Liver (tissue), 9 donors: ENCODE measurements around the gene POLA1. TPM values are rescaled to one million over a fixed set of nuclear protein-coding genes. Genes with fewer than 3 reads are reported as not detected.

Experiments used
- DNase-seq: peaks from one replicate; pipeline ENCODE4 v3.0.0-alpha.2; 2017; ENCODE audit warnings: low spot score
- H3K27ac ChIP-seq, 2 donors: one replicate each; pipeline ENCODE4 v1.7.0; 2013; ENCODE audit warnings: inconsistent platforms in 2 of 2, low read length in 2 of 2, control low read depth in 1 of 2, low read depth in 1 of 2, mild to moderate bottlenecking in 1 of 2
- H3K27me3 ChIP-seq, 4 donors: one replicate each; pipeline versions ENCODE4 v1.6.1 to v1.7.0; 2013; ENCODE audit warnings: low read length in 3 of 4, inconsistent platforms in 1 of 4, mild to moderate bottlenecking in 1 of 4, moderate library complexity in 1 of 4; ENCODE audit not compliant: control insufficient read depth in 4 of 4, insufficient read depth in 4 of 4
- H3K36me3 ChIP-seq, 4 donors: one replicate each; pipeline versions ENCODE4 v1.6.1 to v1.7.0; 2013; ENCODE audit warnings: low read length in 3 of 4, mild to moderate bottlenecking in 3 of 4, low read depth in 1 of 4, moderate library complexity in 1 of 4; ENCODE audit not compliant: control insufficient read depth in 4 of 4, insufficient read depth in 3 of 4
- H3K4me1 ChIP-seq, 4 donors: one replicate each; pipeline versions ENCODE4 v1.6.1 to v1.7.0; 2013; ENCODE audit warnings: low read length in 3 of 4, mild to moderate bottlenecking in 3 of 4, moderate library complexity in 1 of 4; ENCODE audit not compliant: control insufficient read depth in 4 of 4, insufficient read depth in 4 of 4
- H3K4me3 ChIP-seq, 3 donors: one replicate each; pipeline versions ENCODE4 v1.6.1 to v1.7.0; 2013; ENCODE audit warnings: low read length in 3 of 3, control low read depth in 1 of 3, low read depth in 1 of 3, mild to moderate bottlenecking in 1 of 3
- H3K9ac ChIP-seq, 2 donors: one replicate each; pipeline ENCODE4 v1.7.0; 2013; ENCODE audit warnings: low read length in 2 of 2, mild to moderate bottlenecking in 2 of 2, moderate library complexity in 2 of 2, control low read depth in 1 of 2, low read depth in 1 of 2
- H3K9me3 ChIP-seq, 4 donors: one replicate each; pipeline versions ENCODE4 v1.6.1 to v1.7.0; 2013; ENCODE audit warnings: low read length in 3 of 4; ENCODE audit not compliant: control insufficient read depth in 4 of 4
- ATF3 ChIP-seq: IDR thresholded peaks from 2 replicates; pipeline ENCODE4 v1.6.1; 2016; ENCODE audit warnings: antibody characterized with exemption
- CTCF ChIP-seq: fragments of 150-350 bp; IDR thresholded peaks from 2 replicates; pipeline ENCODE4 v1.5.1; 2017; ENCODE audit warnings: improper control_type of control experiment, low read depth, low read length; ENCODE audit not compliant: missing input control
- EGR1 ChIP-seq, 2 donors: IDR thresholded peaks; 2 replicates each; pipeline ENCODE4 v1.6.1; 2016 to 2018; ENCODE audit warnings: antibody characterized with exemption in 2 of 2, low read depth in 2 of 2
- FOXA1 ChIP-seq: IDR thresholded peaks from 2 replicates; pipeline ENCODE4 v1.6.1; 2016; ENCODE audit warnings: antibody characterized with exemption
- FOXA2 ChIP-seq: IDR thresholded peaks from 2 replicates; pipeline ENCODE4 v1.6.1; 2016; ENCODE audit warnings: antibody characterized with exemption
- GABPA ChIP-seq, 2 donors: IDR thresholded peaks in 1 of 2; conservative IDR thresholded peaks in 1 of 2; 2 replicates each; pipeline ENCODE4 v1.6.1; 2016; ENCODE audit warnings: antibody characterized with exemption in 2 of 2, mild to moderate bottlenecking in 1 of 2, moderate library complexity in 1 of 2
- HNF4A ChIP-seq, 2 donors: conservative IDR thresholded peaks; 2 replicates each; pipeline ENCODE4 v1.6.1; 2016; ENCODE audit warnings: antibody characterized with exemption in 2 of 2, mild to moderate bottlenecking in 2 of 2
- HNF4G ChIP-seq: IDR thresholded peaks from 2 replicates; pipeline ENCODE4 v1.6.1; 2016; ENCODE audit warnings: antibody characterized with exemption
- JUND ChIP-seq, 2 donors: IDR thresholded peaks; 2 replicates each; pipeline ENCODE4 v1.6.1; 2016; ENCODE audit warnings: antibody characterized with exemption in 2 of 2
- MAX ChIP-seq: IDR thresholded peaks from 2 replicates; pipeline ENCODE4 v1.6.1; 2016; ENCODE audit warnings: antibody characterized with exemption
- NR2F2 ChIP-seq: IDR thresholded peaks from 2 replicates; pipeline ENCODE4 v1.6.1; 2016; ENCODE audit warnings: antibody characterized with exemption
- RAD21 ChIP-seq, 2 donors: IDR thresholded peaks; 2 replicates each; pipeline ENCODE4 v1.6.1; 2016; ENCODE audit warnings: antibody characterized with exemption in 2 of 2, mild to moderate bottlenecking in 2 of 2
- REST ChIP-seq: IDR thresholded peaks from 2 replicates; pipeline ENCODE4 v1.6.1; 2016; ENCODE audit warnings: antibody characterized with exemption, mild to moderate bottlenecking
- RXRA ChIP-seq, 2 donors: IDR thresholded peaks; 2 replicates each; pipeline ENCODE4 v1.6.1; 2017 to 2018; ENCODE audit warnings: antibody characterized with exemption in 2 of 2, mild to moderate bottlenecking in 1 of 2
- SP1 ChIP-seq: IDR thresholded peaks from 2 replicates; pipeline ENCODE4 v1.6.1; 2018; ENCODE audit warnings: antibody characterized with exemption, mild to moderate bottlenecking
- YY1 ChIP-seq: IDR thresholded peaks from 2 replicates; pipeline ENCODE4 v1.6.1; 2016; ENCODE audit warnings: antibody characterized with exemption, mild to moderate bottlenecking
- ZBTB33 ChIP-seq: IDR thresholded peaks from 2 replicates; pipeline ENCODE4 v1.6.1; 2016; ENCODE audit warnings: antibody characterized with exemption
- WGBS: extraction: QIAGEN DNeasy Blood & Tissue Kit; methylation state at CpG from one replicate; pipeline ENCODE4 v1.1.7; 2013; 5-methylcytosine and 5-hydroxymethylcytosine counted together
- polyA plus RNA-seq, 2 donors: library from polyadenylated mRNA; stranded (reverse) in 1 of 2; unstranded in 1 of 2; fragments of 200-250 nt in 1 of 2; fragments of >200 nt in 1 of 2; fragmentation: Nextera tagmentation in 1 of 2; extraction: Ambion mirVana in 1 of 2; gene quantifications; one replicate each; pipeline versions ENCODE4 v1.2.1 to v1.2.3, GENCODE V29; 2013 to 2015
- total RNA-seq, 2 donors: library from RNA; depleted of rRNA; stranded (reverse); fragments of >200 nt; gene quantifications; one replicate each; pipeline ENCODE4 v1.2.3, GENCODE V29; 2014
- donor health status: healthy.
- donor health status: healthy.
- donor health status: healthy.
- donor health status: healthy.
- donor health status: healthy.

POLA1 gene
- total and polyA plus RNA-seq, 4 donors = 0.93 to 12.7 (median 4.3) TPM

- Histone ChIP-seq H3K9ac (no peak overlapping the region), H3K9me3 (no peaks in the 10 kb centered on the region), H3K36me3 (no peaks in the 10 kb centered on the region), H3K27me3 (no peaks in the 10 kb centered on the region), H3K4me1 (peaks cover 0 to 4% (median 1%) of the 10 kb centered on the region in 4 donors), H3K27ac (no peak overlapping the region), H3K4me3 (no peak overlapping the region)
- 95% methylated on average over 5 of the region's 5 CpGs for WGBS
- DNase-seq = no peak
- TF ChIP-seq ATF3 = no peak
- no peak for TF ChIP-seq FOXA2
- TF ChIP-seq GABPA (IDR thresholded peaks at IDR 0.05 in 1 of 2, conservative IDR thresholded peaks at IDR 0.05 in 1 of 2) = no peak
- TF ChIP-seq RXRA (IDR thresholded peaks at IDR 0.05) = no peak
- TF ChIP-seq SP1 = no peak
- TF ChIP-seq HNF4A (conservative IDR thresholded peaks at IDR 0.05) = no peak
- TF ChIP-seq ZBTB33 = no peak
- TF ChIP-seq RAD21 (IDR thresholded peaks at IDR 0.05) = no peak
- no peak for TF ChIP-seq NR2F2
- TF ChIP-seq MAX = no peak
- no peak for TF ChIP-seq EGR1 (IDR thresholded peaks at IDR 0.05; ENCODE audit: low read depth in 2 of 2)
- no peak for TF ChIP-seq JUND (IDR thresholded peaks at IDR 0.05)
- TF ChIP-seq REST = no peak
These were observed 288.7 kb downstream of the POLA1 start for GRCh38 chrX:24982306-24982965.

GRCh38 chrX:24983931-24984330 lies 290.2 kb downstream of the POLA1 start:
- Histone ChIP-seq H3K9ac (no peak overlapping the region), H3K27me3 (no peaks in the 10 kb centered on the region), H3K4me3 (no peak overlapping the region), H3K9me3 (no peaks in the 10 kb centered on the region), H3K27ac (no peak overlapping the region), H3K36me3 (no peaks in the 10 kb centered on the region), H3K4me1 (no peaks in the 10 kb centered on the region)
- 97% methylated on average over 3 of the region's 3 CpGs for WGBS
- no peak for DNase-seq
- TF ChIP-seq EGR1 (IDR thresholded peaks at IDR 0.05; ENCODE audit: low read depth in 2 of 2) = no peak
- no peak for TF ChIP-seq GABPA (IDR thresholded peaks at IDR 0.05 in 1 of 2, conservative IDR thresholded peaks at IDR 0.05 in 1 of 2)
- TF ChIP-seq YY1 = no peak
- TF ChIP-seq FOXA1 = no peak
- no peak for TF ChIP-seq SP1
- TF ChIP-seq RAD21 (IDR thresholded peaks at IDR 0.05) = no peak
- no peak for TF ChIP-seq REST
- no peak for TF ChIP-seq NR2F2
- TF ChIP-seq MAX = no peak
- no peak for TF ChIP-seq CTCF
- no peak for TF ChIP-seq ZBTB33
- TF ChIP-seq HNF4A (conservative IDR thresholded peaks at IDR 0.05) = no peak
- TF ChIP-seq HNF4G = no peak
